ENCODE measurements around the gene FAM135A. TPM values are rescaled to one million over a fixed set of nuclear protein-coding genes. Genes with fewer than 3 reads are reported as not detected.

The FAM135A gene
- total and polyA plus RNA-seq, 10 of the 15 experiments (the other 5 are each of a cell fraction or from before 2014, with no cell fraction given): 3.9 to 24.5 (median 13.7) TPM

DNA sequence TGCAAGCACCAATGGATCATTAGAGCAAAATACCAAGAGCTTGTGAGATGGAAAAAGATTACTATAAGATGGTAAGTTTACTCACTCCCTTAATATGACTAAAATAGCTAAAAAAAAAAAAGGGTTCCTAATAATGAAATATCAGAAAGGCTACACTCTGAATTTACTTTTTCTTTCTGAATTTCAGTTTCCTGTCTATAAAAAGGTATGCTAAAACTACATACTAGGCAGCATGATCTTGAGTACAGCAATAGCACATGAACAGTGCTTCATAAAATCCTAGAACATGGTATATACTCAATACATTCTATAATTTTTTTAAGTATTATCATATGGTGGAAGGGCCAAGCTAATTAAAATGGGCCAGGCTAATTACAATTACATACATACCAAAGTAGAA lies 24.0 kb upstream of the FAM135A start (continued):
- TF ChIP-seq SIN3A (IDR thresholded peaks at IDR 0.05; ENCODE audit: low read depth, low read length): no peak

DNA sequence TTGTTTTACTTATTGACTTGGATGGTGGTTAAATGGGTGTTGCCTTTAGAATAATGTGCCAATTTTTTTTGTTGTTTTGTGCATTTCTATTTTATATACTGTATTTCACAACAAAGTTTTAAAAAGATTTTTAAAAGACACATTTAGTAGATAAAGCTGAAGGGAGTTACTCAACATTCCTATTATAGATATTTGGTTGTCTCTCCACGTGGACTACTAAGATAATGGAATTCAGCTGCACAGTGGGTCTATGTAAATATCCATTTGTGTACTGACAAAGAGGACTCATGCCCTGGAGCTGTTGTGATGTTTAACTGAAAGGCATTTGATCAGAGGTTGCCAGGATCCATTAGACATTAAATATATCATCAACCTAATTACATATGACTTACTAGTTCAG lies 23.2 kb upstream of the FAM135A start:
- BruUV-seq (replicated peaks): no TSS peak
- Histone ChIP-seq H3K9me3 (replicated peaks; ENCODE audit: control insufficient read depth, insufficient read depth, low read length) (no peaks in the 10 kb centered on the region), H3K27ac (ENCODE audit: control insufficient read depth, insufficient read depth) (no peak overlapping the region), H3K36me3 (ENCODE audit: control insufficient read depth in 2 of 2, insufficient read depth in 2 of 2, low read length in 1 of 2) (no peaks in the 10 kb centered on the region), H3K4me2 (ENCODE audit: control insufficient read depth, insufficient read depth) (no peak overlapping the region), H2AFZ (ENCODE audit: control insufficient read depth, low read depth, low read length) (no peak overlapping the region), H3K9ac (ENCODE audit: control insufficient read depth, insufficient read depth, low read length) (no peak overlapping the region), H3K4me3 (no peak overlapping the region), H4K20me1 (ENCODE audit: control insufficient read depth, insufficient read depth) (no peaks in the 10 kb centered on the region), H3K27me3 (replicated peaks in 1 of 2; ENCODE audit: control insufficient read depth in 2 of 2, insufficient read depth in 2 of 2, low read length in 1 of 2) (no peaks in the 10 kb centered on the region; a peak in 3 of 4 replicates), H3K4me1 (ENCODE audit: control insufficient read depth, insufficient read depth, low read length) (no peaks in the 10 kb centered on the region), H3K79me2 (ENCODE audit: control insufficient read depth, insufficient read depth, low read length) (no peaks in the 10 kb centered on the region)
- no peak for TF ChIP-seq FOXK2 (IDR thresholded peaks at IDR 0.05)
- no peak for TF ChIP-seq HCFC1 (IDR thresholded peaks at IDR 0.05; ENCODE audit: low read length)
- TF ChIP-seq CHD1 (IDR thresholded peaks at IDR 0.05; ENCODE audit: low read depth, low read length): no peak
- no peak for TF ChIP-seq SMARCA5 (IDR thresholded peaks at IDR 0.05)
- FAIRE-seq: no peak
- WGBS (ENCODE audit: insufficient coverage, insufficient replicate concordance, low lambda C conversion rate, missing lambda C conversion rate): 7% methylated on average over 1 of the region's 1 CpG
- RAD21 ChIA-PET (ENCODE audit: unreplicated experiment): no interaction called here
- no peak for ATAC-seq
- in situ Hi-C loops (cut with MboI) (no loop called here), intact Hi-C loops (cut with micrococcal nuclease; ENCODE audit: unreplicated experiment) (no loop called here)
- SMC1A ChIA-PET (ENCODE audit: uncharacterized antibody, unreplicated experiment): no interaction called here
- CTCF ChIA-PET: interaction anchor here (2.1 to 2.4 kb wide), 2 partner anchors 19 to 21 kb away, joined by 8 to 13 read pairs; no protein-coding TSS in a partner anchor
- POLR2A ChIA-PET: no interaction called here
- no peak for DNase-seq (ENCODE audit: low read depth, low spot score)

DNA sequence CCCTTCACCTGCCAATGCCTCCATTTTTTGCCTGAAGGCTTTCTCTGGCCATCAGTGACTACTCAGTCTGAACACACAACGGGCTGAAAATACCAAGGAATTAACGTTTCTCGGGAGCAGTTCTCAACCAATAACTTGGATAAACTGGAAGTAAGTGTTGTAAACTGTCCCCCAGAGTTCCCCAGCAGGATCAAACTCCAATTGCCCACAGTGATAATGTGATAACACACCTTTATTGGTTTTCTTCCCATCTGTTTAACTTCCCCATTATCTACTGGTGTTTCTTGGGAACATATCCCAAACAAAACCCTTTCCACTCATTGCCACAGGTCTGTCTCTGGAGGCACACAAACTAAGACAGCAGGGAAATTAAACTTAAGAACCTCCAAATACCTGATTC lies 21.8 kb upstream of the FAM135A start:
- DNase-seq (ENCODE audit: low read depth, low spot score) (no peak), FAIRE-seq (no peak), ATAC-seq (no peak)
- Histone ChIP-seq H4K20me1 (ENCODE audit: control insufficient read depth, insufficient read depth) (no peaks in the 10 kb centered on the region), H3K36me3 (ENCODE audit: control insufficient read depth in 2 of 2, insufficient read depth in 2 of 2, low read length in 1 of 2) (no peaks in the 10 kb centered on the region), H3K27me3 (replicated peaks in 1 of 2; ENCODE audit: control insufficient read depth in 2 of 2, insufficient read depth in 2 of 2, low read length in 1 of 2) (no peaks in the 10 kb centered on the region; a peak in 2 of 4 replicates), H3K4me3 (no peak overlapping the region), H3K4me2 (ENCODE audit: control insufficient read depth, insufficient read depth) (no peak overlapping the region), H3K79me2 (ENCODE audit: control insufficient read depth, insufficient read depth, low read length) (no peaks in the 10 kb centered on the region), H3K9ac (ENCODE audit: control insufficient read depth, insufficient read depth, low read length) (no peak overlapping the region), H3K9me3 (replicated peaks; ENCODE audit: control insufficient read depth, insufficient read depth, low read length) (no peaks in the 10 kb centered on the region), H3K4me1 (ENCODE audit: control insufficient read depth, insufficient read depth, low read length) (no peaks in the 10 kb centered on the region), H3K27ac (ENCODE audit: control insufficient read depth, insufficient read depth) (no peak overlapping the region), H2AFZ (ENCODE audit: control insufficient read depth, low read depth, low read length) (no peak overlapping the region)
- RAD21 ChIA-PET (ENCODE audit: unreplicated experiment): no interaction called here
- CTCF ChIA-PET: interaction anchor here (1.0 to 2.1 kb wide), 2 partner anchors 20 to 23 kb away, joined by 3 to 8 read pairs; no protein-coding TSS in a partner anchor
- intact Hi-C loops (cut with micrococcal nuclease; ENCODE audit: unreplicated experiment) (no loop called here), in situ Hi-C loops (cut with MboI) (no loop called here)
- 44% methylated on average over 3 of the region's 3 CpGs for WGBS (ENCODE audit: insufficient coverage, insufficient replicate concordance, low lambda C conversion rate, missing lambda C conversion rate)
- POLR2A ChIA-PET: no interaction called here
- no TSS peak for BruUV-seq (replicated peaks)
- SMC1A ChIA-PET (ENCODE audit: uncharacterized antibody, unreplicated experiment): no interaction called here
- TF ChIP-seq JUNB (IDR thresholded peaks at IDR 0.05): no peak
- TF ChIP-seq, protein P1, sequence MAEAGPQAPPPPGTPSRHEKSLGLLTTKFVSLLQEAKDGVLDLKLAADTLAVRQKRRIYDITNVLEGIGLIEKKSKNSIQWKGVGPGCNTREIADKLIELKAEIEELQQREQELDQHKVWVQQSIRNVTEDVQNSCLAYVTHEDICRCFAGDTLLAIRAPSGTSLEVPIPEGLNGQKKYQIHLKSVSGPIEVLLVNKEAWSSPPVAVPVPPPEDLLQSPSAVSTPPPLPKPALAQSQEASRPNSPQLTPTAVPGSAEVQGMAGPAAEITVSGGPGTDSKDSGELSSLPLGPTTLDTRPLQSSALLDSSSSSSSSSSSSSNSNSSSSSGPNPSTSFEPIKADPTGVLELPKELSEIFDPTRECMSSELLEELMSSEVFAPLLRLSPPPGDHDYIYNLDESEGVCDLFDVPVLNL (IDR thresholded peaks at IDR 0.05; ENCODE audit: low read depth, low read length): no peak
- TF ChIP-seq MEF2B (IDR thresholded peaks at IDR 0.05; ENCODE audit: partially characterized antibody, poor library complexity, severe bottlenecking): no peak
- no peak for TF ChIP-seq HCFC1 (IDR thresholded peaks at IDR 0.05; ENCODE audit: low read length)
- no peak for TF ChIP-seq ZZZ3 (IDR thresholded peaks at IDR 0.05; ENCODE audit: control insufficient read depth, insufficient read length, low read depth)
- no peak for TF ChIP-seq CHD1 (IDR thresholded peaks at IDR 0.05; ENCODE audit: low read depth, low read length)
- no peak for TF ChIP-seq MTA3 (IDR thresholded peaks at IDR 0.05; ENCODE audit: borderline replicate concordance, low read length)
- TF ChIP-seq, protein P2, sequence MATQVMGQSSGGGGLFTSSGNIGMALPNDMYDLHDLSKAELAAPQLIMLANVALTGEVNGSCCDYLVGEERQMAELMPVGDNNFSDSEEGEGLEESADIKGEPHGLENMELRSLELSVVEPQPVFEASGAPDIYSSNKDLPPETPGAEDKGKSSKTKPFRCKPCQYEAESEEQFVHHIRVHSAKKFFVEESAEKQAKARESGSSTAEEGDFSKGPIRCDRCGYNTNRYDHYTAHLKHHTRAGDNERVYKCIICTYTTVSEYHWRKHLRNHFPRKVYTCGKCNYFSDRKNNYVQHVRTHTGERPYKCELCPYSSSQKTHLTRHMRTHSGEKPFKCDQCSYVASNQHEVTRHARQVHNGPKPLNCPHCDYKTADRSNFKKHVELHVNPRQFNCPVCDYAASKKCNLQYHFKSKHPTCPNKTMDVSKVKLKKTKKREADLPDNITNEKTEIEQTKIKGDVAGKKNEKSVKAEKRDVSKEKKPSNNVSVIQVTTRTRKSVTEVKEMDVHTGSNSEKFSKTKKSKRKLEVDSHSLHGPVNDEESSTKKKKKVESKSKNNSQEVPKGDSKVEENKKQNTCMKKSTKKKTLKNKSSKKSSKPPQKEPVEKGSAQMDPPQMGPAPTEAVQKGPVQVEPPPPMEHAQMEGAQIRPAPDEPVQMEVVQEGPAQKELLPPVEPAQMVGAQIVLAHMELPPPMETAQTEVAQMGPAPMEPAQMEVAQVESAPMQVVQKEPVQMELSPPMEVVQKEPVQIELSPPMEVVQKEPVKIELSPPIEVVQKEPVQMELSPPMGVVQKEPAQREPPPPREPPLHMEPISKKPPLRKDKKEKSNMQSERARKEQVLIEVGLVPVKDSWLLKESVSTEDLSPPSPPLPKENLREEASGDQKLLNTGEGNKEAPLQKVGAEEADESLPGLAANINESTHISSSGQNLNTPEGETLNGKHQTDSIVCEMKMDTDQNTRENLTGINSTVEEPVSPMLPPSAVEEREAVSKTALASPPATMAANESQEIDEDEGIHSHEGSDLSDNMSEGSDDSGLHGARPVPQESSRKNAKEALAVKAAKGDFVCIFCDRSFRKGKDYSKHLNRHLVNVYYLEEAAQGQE (IDR thresholded peaks at IDR 0.05; ENCODE audit: low read depth, low read length): no peak

All from GM12878 (cell line).